DMS 273 treated with DMSO at 0.1 percent for 48 hours (cell line): ENCODE measurements around the gene LYRM1.
"Not testable (repeated sequence)": the region's sequence is repeated elsewhere in the genome, so short reads cannot be mapped to it uniquely, and the experiment has no call there.

ENCODE experiments used
- DNase-seq: peaks from one replicate; lab custom pipeline; 2025; lab: John Stamatoyannopoulos, UW

The LYRM1 gene

DNA sequence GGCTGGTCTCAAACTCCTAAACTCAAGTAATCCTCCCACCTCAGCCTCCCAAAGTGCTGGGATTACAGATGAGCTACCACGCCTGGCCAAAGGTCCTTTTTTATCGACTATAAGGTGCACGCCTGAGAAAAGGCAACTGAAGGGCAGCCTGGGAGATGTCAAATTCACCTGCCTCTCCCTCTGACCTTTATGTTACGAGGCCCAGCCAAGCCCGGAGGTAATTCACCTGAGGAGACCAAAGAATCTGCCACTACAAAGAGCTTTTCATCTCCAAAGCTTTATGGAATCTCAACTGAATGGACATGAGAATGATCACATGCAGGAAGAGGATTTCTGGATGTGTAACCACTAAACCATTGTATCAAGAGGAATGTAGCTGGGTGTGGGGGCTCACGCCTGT lies 37.2 kb downstream of the LYRM1 start:
- DNase-seq = no peak

DNA sequence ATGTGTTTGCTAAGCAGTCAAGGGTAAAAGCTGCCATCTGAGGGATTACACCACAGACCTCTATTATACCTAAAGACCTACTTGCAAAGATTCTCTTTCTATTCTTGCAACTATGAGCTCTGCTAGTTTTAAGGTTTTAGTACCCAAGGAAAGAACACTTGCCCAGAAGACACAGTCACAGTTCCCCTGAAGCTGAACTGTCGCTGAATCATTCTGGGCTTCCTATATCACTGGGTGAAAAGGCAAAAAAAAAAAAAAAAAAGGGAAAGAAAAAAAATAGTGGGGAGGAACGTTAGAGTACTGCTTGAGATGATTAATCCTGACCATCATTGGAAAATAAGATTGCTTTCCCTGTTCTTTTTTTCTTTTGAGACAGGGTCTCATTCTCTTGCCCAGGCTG lies 37.9 kb downstream of the LYRM1 start:
- DNase-seq = no peak

GRCh38 chr16:20939611-20940010 lies 39.0 kb downstream of the LYRM1 start:
- no peak for DNase-seq

DNA sequence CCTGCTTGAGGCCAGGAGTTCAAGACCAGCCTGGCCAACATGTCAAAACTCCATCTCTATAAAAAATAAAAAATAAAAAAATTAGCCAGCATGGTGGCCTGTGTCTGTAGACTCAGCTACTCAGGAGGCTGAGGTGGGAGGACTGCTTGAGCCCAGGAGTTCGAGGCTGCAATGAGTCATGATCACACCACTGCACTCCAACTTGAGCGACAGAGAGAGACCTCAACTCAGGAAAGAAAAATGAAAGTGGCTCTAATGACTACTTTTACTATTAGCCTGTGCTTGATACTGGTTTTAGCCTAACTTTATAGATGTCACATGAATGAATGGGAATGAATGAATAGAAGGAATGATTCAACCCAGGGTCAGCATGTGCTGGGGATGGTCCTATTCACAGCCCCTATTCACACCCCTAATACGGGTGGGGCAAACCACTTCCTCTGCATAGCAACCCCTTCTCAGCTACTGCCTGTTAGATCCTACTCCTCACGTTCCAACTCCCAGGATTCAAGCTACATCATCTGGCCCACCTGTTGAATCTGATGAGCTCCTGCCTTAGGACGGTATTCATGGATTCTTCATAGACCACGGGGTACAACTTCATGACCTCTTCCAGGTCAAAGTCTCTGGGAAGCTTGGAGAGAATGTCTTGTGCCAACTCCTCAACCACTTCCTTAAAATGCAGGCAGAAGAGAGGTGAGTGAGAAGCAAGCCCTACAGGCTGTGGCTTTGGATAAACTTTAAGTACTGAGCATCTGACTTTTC lies 40.5 kb downstream of the LYRM1 start:
- DNase-seq = no peak

GRCh38 chr16:20941636-20941926 lies 41.0 kb downstream of the LYRM1 start:
- DNase-seq = no peak

DNA sequence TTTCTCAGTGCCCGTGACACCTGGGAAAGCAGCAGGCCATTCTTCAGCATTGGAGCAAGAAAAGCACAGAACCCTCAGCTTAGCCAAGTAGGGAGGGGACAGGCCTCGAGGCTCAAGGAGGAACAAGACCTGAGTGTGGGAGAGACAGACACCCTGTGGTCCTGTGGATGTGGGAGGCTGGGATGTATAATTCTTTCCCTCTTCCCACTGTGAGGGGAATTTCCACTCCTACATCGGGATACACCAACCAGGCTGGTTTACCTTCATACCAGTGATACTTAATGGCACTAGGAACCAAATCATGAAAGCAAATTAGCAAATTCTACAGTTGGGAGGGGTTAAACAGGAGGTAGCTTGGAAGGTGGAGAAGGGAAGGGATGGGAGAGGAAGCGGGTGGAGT lies 41.7 kb downstream of the LYRM1 start:
- DNase-seq = no peak

DNA sequence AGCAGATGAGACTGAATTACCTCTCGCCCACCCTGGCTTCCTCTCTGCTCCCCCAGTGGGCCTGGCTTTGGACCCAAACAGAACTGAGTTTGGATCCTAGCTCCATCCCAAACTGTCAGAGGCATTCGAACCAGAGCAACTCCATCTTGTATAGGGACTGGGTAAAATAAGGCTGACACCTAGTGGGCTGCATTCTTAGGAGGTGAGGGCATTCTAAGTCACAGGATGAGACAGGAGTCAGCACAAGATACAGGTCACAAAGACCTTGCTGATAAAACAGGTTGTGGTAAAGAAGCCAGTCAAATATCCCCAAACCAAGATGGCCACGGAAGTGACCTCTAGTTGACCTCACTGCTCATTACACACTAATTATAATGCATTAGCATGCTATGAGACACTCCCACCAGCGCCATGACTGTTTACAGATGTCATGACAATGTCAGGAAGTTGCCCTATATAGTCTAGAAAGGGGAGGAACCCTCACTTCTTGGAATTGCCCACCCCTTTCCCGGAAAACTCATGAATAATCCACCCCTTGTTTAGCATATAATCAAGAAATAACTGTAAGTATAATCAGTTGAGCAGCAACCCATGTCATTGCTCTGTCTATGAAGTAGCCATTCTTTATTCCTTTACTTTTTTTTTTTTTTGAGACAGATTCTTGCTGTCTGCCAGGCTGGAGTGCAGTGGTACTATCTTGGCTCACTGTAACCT lies 44.4 kb downstream of the LYRM1 start:
- no peak for DNase-seq

DNA sequence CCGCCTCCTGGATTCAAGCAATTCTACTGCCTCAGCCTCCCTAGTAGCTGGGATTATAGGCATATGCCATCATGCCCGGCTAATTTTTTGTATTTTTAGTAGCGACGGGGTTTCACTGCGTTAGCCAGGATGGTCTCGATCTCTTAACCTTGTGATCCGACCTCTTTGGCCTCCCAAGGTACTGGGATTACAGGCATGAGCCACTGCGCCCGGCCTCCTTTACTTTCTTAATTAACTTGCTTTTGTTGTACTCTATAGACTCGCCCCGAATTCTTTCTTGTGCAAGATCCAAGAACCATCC lies 45.0 kb downstream of the LYRM1 start:
- not testable (repeated sequence) for DNase-seq

GRCh38 chr16:20946015-20946629 lies 45.6 kb downstream of the LYRM1 start:
- DNase-seq = no peak

GRCh38 chr16:20948444-20948843 lies 47.9 kb downstream of the LYRM1 start:
- no peak for DNase-seq

DNA sequence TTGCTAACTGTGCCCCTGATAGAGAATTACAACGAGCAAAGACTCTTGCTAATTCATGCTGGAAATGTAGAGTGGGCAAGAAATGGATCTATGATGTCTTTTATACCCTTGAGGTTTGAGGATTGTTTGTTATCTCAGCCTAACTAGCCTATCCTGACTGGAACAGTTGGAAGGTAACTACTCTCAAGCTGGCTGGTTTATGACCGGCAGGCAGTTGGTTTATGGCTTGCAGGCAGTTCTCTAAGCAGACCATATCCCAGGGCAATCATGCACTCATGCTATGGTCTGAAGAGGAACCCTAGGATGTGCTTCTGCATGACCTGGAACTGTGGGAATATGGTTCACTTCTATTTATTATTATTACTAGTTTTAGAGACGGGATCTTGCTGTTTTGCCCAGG lies 49.1 kb downstream of the LYRM1 start:
- no peak for DNase-seq

DNA sequence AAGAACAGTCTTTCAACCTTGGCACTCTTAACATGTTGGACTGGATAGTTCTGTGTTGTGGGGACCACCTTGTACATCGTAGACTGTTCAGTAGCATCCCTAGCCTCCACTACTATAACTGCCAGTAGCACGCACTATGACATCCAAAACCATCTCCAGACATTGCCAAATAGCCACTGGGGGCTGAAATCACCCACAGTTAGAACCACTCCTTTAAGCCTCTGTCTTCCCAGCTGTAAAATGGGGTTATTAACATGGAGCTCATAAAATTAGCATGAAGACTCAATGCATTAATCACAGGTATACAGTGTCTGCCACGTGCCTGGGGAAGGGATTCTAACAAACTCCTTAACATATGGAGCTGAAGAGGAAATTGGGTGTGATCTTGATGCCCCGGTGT lies 49.7 kb downstream of the LYRM1 start:
- DNase-seq = no peak

DNA sequence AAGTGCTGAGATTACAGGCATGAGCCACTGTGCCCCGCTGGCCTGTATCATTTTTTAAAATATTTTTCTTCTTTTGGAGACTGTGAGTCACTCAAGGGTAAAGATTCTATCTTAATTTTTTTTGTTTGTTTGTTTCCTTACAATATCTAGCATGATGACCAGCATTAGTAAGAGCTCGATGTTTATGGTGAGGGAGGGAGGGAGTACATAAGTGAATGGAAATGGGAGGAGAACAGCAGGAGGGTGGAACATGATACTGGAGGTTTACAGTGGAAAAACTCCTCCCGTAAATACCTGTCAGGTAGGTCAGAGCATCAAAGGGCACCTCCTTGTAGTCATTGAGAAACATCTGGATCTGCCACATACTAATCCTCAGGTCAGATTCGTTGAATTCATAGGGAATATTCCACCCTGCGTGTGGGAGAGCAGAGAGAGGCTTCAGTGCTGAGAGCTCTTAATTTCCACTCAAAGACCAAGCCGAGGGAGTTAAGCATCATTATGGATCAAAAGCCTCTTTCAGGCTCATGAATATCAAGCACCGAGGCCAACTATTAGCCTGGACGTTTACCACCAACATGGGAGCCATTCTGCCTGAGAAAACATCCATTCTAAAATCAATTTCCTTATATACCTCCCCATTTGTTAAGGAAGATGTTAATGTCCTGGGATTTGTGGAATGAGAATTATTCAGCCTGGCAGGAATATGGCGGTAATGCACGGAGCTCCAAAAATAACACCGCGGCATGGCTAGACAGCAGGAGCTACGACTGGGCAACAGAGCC lies 51.8 kb downstream of the LYRM1 start:
- DNase-seq = no peak

- DNase-seq = no peak
These were observed 54.0 kb downstream of the LYRM1 start for GRCh38 chr16:20954574-20954973.

DNA sequence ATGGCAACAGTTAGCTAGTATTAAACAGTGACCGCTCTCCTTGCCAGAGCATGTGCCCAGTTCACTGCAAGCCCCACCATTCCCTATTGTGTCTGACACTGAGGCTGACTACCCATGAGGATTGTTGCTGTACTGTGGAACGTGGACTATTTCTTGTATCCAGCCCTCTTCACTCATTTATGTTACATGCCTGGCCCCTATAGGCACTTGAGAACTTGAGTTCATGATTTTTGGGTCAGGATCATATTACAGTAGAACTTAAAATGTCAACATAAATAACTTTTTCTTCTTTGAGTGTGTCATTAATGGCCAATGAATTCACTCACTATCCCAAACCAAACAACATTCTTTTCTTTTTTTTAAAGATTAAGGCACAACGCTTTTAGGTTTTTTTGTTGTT lies 55.7 kb downstream of the LYRM1 start:
- DNase-seq = no peak

- DNase-seq = no peak
These were observed 56.6 kb downstream of the LYRM1 start for GRCh38 chr16:20957153-20957552.

DNA sequence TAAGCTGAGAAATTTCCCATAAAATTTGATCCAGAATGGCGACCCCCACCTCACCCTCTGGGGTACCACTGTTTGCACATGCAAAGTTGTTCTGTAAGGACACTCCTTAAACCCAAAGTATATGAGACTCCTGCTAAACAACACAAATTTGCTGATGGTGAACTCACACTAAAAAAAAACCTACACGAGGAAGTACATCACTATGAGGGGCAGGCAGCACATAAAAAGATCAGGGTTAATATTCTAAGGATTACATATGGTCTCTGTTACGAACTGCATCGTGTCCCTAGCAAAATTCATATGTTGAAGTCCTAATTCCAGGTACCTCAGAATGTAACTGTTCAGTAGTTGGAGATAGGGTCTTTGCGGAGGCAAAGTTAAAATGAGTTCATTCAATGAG lies 60.3 kb downstream of the LYRM1 start:
- no peak for DNase-seq

DNA sequence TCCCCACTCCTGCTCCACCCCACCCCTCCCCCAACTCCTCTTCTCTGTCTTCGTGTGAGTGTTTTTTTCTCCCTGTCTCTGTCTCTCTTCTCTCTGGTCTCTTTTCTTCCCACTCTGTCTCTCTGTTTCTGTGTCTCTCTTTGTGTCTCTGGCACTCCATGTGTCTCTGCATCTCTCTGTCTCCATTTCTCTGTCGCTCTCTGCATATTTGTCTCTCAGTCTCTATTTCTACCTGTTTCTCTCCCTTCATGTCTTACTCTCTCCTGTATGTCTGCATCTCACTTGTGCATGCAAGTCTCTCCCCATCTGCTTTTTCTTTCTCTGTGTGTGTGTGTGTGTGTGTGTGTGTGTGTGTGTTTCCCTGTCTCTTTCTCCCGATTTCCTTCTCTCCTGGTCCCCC lies 68.2 kb downstream of the LYRM1 start:
- DNase-seq = no peak

DNA sequence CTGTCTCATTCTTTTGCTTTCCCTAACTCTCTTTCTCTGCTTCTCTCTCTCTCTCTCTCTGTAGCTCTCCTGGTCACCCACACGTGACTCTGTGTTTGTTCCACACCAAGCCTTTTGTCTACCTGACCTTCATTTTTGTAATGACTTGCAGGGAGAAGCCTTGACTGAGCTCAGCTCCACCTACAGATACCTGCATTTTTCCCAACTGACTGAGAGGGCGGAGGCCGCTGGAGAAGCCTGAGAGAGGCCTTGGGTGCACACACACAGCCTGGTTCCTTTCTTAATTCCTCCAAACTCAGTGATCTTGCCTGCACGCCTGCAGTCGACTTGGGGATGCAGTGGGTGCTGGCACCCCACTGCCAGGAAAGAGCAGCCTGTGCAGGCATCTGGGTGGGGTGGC lies 68.8 kb downstream of the LYRM1 start:
- no peak for DNase-seq

DNA sequence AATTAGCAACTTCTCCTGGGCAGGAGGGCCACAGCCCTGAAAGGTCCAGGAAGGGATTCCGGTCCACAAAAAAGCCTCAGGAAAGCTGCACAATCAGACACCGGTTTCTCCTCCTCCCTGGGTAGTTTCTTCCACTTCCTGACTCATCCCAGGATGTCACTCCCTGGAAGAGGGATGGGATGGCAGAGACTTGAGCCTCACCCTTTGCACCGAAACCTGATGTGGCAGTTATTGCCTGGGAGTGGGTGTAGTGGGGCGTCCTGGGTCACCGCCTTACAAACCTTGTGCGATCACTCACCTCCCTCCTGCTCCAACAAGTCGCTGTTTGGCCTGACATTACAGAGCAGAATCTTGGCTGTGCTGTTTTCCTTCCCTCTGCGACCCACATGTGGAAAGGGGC lies 70.8 kb downstream of the LYRM1 start:
- no peak for DNase-seq

GRCh38 chr16:20973201-20973600 lies 72.6 kb downstream of the LYRM1 start:
- not testable (repeated sequence) for DNase-seq
